HL-60 (cell line): ENCODE results near the gene TNRC6A.

Experiments used
- CTCF ChIP-seq: IDR thresholded peaks from one replicate; pipeline ENCODE4 v1.5.1; 2011; ENCODE audit warnings: low read length, control low read depth, inconsistent platforms; ENCODE audit not compliant: insufficient read depth
- GABPA ChIP-seq: IDR thresholded peaks from 2 replicates; pipeline ENCODE4 v1.6.1; 2012; ENCODE audit warnings: low read depth
- TF ChIP-seq, protein P1 (sequence below): IDR thresholded peaks from 2 replicates; pipeline ENCODE4 v1.6.1; 2012; ENCODE audit warnings: low read depth; ENCODE audit not compliant: insufficient replicate concordance

- TF ChIP-seq GABPA (no peak), CTCF (no peak)
- TF ChIP-seq, protein P1, sequence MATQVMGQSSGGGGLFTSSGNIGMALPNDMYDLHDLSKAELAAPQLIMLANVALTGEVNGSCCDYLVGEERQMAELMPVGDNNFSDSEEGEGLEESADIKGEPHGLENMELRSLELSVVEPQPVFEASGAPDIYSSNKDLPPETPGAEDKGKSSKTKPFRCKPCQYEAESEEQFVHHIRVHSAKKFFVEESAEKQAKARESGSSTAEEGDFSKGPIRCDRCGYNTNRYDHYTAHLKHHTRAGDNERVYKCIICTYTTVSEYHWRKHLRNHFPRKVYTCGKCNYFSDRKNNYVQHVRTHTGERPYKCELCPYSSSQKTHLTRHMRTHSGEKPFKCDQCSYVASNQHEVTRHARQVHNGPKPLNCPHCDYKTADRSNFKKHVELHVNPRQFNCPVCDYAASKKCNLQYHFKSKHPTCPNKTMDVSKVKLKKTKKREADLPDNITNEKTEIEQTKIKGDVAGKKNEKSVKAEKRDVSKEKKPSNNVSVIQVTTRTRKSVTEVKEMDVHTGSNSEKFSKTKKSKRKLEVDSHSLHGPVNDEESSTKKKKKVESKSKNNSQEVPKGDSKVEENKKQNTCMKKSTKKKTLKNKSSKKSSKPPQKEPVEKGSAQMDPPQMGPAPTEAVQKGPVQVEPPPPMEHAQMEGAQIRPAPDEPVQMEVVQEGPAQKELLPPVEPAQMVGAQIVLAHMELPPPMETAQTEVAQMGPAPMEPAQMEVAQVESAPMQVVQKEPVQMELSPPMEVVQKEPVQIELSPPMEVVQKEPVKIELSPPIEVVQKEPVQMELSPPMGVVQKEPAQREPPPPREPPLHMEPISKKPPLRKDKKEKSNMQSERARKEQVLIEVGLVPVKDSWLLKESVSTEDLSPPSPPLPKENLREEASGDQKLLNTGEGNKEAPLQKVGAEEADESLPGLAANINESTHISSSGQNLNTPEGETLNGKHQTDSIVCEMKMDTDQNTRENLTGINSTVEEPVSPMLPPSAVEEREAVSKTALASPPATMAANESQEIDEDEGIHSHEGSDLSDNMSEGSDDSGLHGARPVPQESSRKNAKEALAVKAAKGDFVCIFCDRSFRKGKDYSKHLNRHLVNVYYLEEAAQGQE: no peak
Observed at GRCh38 chr16:24875466-24875865, 146.0 kb downstream of the TNRC6A start.
